Lower lobe of right lung (tissue), 2 donors: ENCODE results near the gene ZNF790. TPM values are rescaled to one million over a fixed set of nuclear protein-coding genes. Genes with fewer than 3 reads are reported as not detected.
"Not testable (repeated sequence)": the region's sequence is repeated elsewhere in the genome, so short reads cannot be mapped to it uniquely, and the experiment has no call there.

ENCODE experiments used
- ATAC-seq, 2 donors: fragments of 200-7000 bp; cut with Tn5 transposase; one replicate each; pipeline ENCODE4 v1.9.1; 2020 to 2022; ENCODE audit warnings: mild to moderate bottlenecking in 2 of 2, moderate library complexity in 2 of 2
- DNase-seq: peaks from one replicate; pipeline ENCODE4 v3.0.0-alpha.2; 2020
- H3K27ac ChIP-seq: fragments of 200-600 bp; one replicate; pipeline ENCODE4 v1.8.0; 2022
- H3K27me3 ChIP-seq: fragments of 200-600 bp; one replicate; pipeline ENCODE4 v1.8.0; 2022; ENCODE audit warnings: low read depth
- H3K36me3 ChIP-seq: fragments of 200-600 bp; one replicate; pipeline ENCODE4 v1.8.0; 2022; ENCODE audit warnings: mild to moderate bottlenecking
- H3K4me1 ChIP-seq: fragments of 200-600 bp; one replicate; pipeline ENCODE4 v1.8.0; 2022
- H3K4me3 ChIP-seq: fragments of 200-600 bp; one replicate; pipeline ENCODE4 v1.8.0; 2022; ENCODE audit warnings: mild to moderate bottlenecking
- H3K9me3 ChIP-seq: fragments of 200-600 bp; one replicate; pipeline ENCODE4 v1.8.0; 2022
- intact Hi-C: fragments of 100-400 bp; cut with DNase I; formaldehyde crosslinking; loops from one replicate; pipeline ENCODE4 v1.11.0; 2022
- total RNA-seq: library from RNA; stranded (reverse); fragmentation: NEBNext Ultra II Directional; extraction: Animal tissue kit (Norgen Biotek cat#: 25700); gene quantifications from one replicate; pipeline ENCODE4 v1.2.1, GENCODE V29; 2021
- TF ChIP-seq, protein P1 (sequence below): fragments of 200-600 bp; IDR thresholded peaks from one replicate; pipeline ENCODE4 v1.8.0; 2022; ENCODE audit warnings: antibody characterized with exemption, mild to moderate bottlenecking
- donor health status: DM: no; HTN: yes; CAD: no; lungs with severe emphysema.

Gene ZNF790
- total RNA-seq, 1 donor from 2014 or later = 7.6 TPM

DNA sequence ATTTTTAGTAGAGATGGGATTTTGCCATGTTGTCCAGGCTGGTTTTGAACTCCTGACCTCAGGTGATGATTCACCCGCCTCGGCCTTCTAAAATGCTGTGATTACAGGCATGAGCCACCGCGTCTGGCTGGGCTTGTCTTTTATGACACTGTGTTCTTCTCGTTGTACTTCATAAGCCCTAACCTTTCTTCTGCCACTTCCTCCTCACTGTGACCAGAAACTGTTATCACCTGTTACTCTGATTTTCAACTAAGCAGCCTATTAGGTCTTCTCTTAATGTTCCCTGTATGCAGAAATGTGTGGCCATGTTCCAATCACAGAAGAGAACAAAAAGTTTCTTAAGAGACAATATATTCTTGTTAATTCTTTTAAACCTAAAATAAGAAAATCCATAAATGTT, 16.4 kb downstream of the ZNF790 start:
- Histone ChIP-seq H3K4me3 (no peak overlapping the region), H3K27ac (no peak overlapping the region), H3K4me1 (no peaks in the 10 kb centered on the region), H3K27me3 (no peaks in the 10 kb centered on the region), H3K9me3 (peaks cover 100% of the 10 kb centered on the region), H3K36me3 (peaks cover 47% of the 10 kb centered on the region)
- ATAC-seq (no peak), DNase-seq (no peak)
- intact Hi-C loops = no loop called here
- TF ChIP-seq, protein P1, sequence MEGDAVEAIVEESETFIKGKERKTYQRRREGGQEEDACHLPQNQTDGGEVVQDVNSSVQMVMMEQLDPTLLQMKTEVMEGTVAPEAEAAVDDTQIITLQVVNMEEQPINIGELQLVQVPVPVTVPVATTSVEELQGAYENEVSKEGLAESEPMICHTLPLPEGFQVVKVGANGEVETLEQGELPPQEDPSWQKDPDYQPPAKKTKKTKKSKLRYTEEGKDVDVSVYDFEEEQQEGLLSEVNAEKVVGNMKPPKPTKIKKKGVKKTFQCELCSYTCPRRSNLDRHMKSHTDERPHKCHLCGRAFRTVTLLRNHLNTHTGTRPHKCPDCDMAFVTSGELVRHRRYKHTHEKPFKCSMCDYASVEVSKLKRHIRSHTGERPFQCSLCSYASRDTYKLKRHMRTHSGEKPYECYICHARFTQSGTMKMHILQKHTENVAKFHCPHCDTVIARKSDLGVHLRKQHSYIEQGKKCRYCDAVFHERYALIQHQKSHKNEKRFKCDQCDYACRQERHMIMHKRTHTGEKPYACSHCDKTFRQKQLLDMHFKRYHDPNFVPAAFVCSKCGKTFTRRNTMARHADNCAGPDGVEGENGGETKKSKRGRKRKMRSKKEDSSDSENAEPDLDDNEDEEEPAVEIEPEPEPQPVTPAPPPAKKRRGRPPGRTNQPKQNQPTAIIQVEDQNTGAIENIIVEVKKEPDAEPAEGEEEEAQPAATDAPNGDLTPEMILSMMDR = no peak

DNA sequence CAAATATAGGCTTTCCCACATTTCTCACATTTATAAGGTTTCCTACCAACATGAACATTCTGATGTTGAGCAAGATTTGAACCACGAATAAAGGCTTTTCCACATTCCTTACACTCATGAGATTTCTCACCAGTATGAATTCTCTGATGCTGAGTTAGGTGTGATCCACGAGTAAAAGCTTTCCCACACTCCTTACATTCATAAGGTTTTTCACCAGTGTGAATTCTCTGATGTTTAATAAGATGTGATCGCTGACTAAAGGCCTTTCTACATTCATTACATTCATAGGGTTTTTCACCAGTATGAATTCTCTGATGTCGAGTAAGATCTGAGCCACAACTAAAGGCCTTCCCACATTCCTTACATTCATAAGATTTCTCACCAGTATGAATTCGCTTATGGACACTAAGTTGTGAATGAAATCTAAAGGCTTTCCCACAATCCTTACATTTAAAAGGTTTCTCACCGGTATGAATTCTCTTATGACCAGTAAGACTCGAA, 19.0 kb downstream of the ZNF790 start:
- Histone ChIP-seq H3K9me3 (peaks cover 100% of the 10 kb centered on the region), H3K27me3 (no peaks in the 10 kb centered on the region), H3K4me3 (no peak overlapping the region), H3K36me3 (peaks cover 32% of the 10 kb centered on the region), H3K4me1 (no peaks in the 10 kb centered on the region), H3K27ac (no peak overlapping the region)
- intact Hi-C loops = no loop called here
- no peak for DNase-seq
- ATAC-seq = no peak
- TF ChIP-seq, protein P1 = no peak

DNA sequence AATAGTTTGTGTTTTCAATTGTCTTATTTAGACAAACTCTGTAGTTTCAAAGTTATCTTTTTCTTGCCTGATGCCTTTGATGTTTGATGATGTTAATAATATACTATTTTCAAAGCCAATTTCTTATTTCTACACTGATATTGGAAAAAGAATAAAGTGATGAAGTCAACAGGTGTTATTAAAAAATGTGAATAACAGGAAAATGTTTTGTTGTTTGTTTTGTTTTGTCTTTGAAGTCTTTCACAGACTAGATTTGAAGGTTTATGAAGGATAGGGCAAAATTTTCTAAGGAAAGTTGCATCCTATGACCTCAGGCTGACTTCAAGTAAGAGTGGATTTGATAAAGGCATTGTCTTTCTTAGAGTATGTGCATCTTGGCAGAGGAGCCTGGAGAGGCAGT, 31.2 kb downstream of the ZNF790 start:
- Histone ChIP-seq H3K27ac (no peak overlapping the region), H3K9me3 (peaks cover 98% of the 10 kb centered on the region), H3K36me3 (no peaks in the 10 kb centered on the region), H3K4me1 (no peaks in the 10 kb centered on the region), H3K4me3 (no peak overlapping the region), H3K27me3 (no peaks in the 10 kb centered on the region)
- TF ChIP-seq, protein P1 = no peak
- DNase-seq = no peak
- ATAC-seq = no peak
- intact Hi-C loops = no loop called here

DNA sequence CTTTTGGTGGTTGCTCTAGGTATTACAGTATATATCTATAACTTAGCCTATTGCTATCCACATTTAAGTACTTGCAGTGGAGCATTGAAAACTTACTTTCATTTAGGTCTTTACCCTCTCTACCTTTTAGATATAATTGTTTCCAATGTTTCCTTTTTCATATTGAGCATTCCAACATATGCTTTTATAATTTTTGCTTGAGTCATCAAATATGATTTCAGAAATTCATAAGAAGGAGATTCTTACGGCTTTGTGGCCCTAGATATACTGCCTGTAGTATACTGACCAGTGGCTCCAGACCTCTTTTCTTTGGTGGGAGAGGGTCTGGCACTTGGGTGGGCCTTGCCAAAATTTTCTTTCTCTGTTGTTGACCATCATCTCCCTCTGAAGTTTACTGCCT, 32.8 kb downstream of the ZNF790 start:
- Histone ChIP-seq H3K4me3 (no peak overlapping the region), H3K36me3 (no peaks in the 10 kb centered on the region), H3K27me3 (no peaks in the 10 kb centered on the region), H3K27ac (no peak overlapping the region), H3K4me1 (no peaks in the 10 kb centered on the region), H3K9me3 (peaks cover 94% of the 10 kb centered on the region)
- DNase-seq = no peak
- TF ChIP-seq, protein P1 = no peak
- no peak for ATAC-seq
- intact Hi-C loops = no loop called here

DNA sequence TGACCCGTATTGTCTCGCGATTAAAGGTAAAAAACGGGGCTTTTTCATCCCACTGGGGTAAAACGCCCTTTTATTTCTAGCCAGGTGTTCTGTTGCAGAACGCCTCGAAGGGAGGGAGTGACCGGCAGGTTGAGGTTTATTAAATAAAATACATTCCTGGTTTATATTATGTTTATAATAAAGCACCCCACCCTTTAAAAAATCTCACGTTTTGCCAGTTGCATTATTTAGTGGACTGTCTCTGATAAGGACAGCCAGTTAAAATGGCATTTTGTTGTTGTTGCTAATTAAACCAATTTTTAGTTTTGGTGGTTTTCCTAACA, 40.4 kb downstream of the ZNF790 start:
- Histone ChIP-seq H3K4me3 (peak overlapping the region; percentile 78), H3K9me3 (peaks cover 62% of the 10 kb centered on the region), H3K36me3 (no peaks in the 10 kb centered on the region), H3K4me1 (no peaks in the 10 kb centered on the region), H3K27me3 (no peaks in the 10 kb centered on the region), H3K27ac (peak overlapping the region; percentile 81)
- ATAC-seq = no peak
- DNase-seq = no peak
- intact Hi-C loops = no loop called here
- TF ChIP-seq, protein P1 = no peak

DNA sequence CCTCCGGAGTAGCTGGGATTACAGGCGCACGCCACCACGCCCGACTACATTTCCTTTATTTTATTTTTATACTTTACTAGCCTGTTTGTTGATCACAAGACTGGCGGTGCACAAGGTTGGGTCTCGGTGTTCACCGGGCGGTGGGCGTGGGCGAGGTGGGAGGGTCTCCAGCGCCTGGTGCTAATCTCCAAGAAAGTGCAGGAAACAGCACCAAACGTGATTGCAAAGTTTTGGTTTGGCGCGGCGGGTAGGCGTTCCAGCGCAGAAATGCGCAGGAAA, 41.5 kb downstream of the ZNF790 start:
- TF ChIP-seq, protein P1 = no peak
- Histone ChIP-seq H3K4me3 (peak overlapping the region; percentile 78), H3K27ac (peak overlapping the region; percentile 81), H3K36me3 (no peaks in the 10 kb centered on the region), H3K27me3 (no peaks in the 10 kb centered on the region), H3K9me3 (peaks cover 58% of the 10 kb centered on the region), H3K4me1 (no peaks in the 10 kb centered on the region)
- DNase-seq (no peak), ATAC-seq (no peak)
- intact Hi-C loops = no loop called here

DNA sequence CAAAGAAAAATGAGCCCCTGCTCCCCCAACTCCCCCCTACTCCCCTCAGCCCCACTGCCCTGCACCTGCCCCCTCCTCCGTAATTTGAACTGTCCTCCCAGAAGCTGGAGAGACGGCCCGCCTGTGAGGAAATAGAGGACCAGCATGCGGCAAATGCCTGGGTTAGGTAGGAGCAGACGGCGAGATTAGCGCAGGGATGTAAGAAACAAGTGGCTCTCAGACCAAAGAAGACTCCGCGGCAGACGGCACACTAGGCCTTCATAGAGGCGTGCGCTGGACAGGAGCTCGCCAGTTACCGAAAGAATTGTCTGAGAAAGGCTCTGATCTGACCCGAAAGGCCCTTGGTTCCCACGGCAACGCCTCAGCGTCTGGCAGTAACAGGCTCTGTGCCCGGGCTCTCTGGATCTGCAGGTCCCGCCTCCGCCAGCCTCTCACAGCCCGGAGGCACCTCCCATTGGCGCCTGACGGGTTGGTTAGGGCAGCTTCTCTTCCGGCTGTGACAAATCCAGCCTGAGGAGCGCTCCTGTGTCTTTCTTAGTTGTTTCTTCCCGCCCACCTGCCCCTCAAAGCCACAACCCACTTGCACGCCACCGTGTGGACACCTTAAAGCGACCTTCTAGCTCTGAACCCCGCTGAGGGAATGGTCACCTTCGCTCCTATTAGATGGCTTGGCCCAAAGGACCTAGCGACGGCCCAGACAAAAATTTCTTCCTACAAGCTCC, 46.6 kb downstream of the ZNF790 start:
- H3K4me3 ChIP-seq, H3K27me3 ChIP-seq, H3K4me1 ChIP-seq, intact Hi-C loops, H3K36me3 ChIP-seq, H3K27ac ChIP-seq, DNase-seq: not testable (repeated sequence)
- peaks cover 26% of the 10 kb centered on the region for H3K9me3 ChIP-seq
- peak; percentile 78 to 80 for ATAC-seq
